HG02623 (cell line): ENCODE data around the gene JADE3.

ENCODE experiments used
- ATAC-seq: cut with Tn5 transposase; IDR thresholded peaks from one replicate; pipeline ENCODE4 v1.9.1; 2021; ENCODE audit warnings: moderate library complexity; ENCODE audit not compliant: unreplicated experiment

Gene JADE3

DNA sequence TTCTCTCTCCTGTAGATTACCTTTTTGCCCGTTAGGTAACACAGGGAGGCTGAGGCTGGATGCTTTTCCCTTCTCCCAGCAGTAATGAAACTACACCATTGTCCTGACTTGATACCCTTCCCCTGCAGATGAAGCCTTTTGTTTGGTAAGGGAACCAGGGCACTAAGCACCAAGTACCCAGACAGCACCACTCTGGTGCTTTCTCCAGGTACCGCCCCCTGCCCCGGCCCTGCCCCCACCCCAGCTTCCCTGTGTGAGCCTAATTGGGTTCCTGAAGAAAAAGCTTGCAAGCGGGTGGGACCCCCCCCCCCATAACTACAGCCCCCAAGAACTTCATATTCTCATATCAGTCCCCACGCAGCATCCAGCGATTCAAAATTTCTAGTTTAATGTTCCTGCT, 79.8 kb downstream of the JADE3 start:
- no peak for ATAC-seq

DNA sequence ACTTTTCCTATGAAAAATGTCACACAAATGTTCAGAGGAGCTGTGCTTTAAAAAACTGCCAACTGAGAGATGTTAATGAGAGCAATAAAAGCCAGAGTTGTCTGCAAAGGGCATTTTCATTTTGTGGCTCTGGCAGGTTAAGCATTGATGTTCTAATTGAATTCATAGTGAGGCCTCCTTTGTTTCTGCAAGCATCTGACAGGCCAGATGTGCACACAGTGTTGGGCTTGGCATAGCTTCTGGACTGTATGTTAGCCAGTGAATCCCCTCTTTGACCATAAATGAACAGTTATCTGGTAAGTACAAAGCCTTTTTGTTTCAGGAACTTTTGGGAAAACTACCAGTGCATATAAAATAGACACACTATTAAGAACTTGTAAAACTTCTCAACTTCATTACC, 81.9 kb downstream of the JADE3 start:
- ATAC-seq, result no peak

DNA sequence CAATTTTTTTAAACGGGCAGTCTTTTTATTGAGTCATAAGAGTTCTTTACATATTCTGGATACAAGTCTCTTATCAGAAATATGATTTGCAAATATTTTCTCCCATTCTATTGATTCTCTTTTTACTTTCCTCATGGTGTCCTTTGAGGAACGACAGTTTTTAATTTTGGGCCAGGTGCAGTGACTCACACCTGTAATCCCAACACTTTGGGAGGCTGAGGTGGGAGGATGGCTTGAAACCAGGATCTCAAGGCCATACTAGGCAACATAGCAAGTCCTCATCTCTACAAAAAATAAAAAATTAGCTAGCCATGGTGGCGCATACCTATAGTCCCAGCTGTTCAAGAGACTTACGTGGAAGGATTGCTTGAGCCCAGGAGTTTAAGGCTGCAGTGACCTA, 99.9 kb downstream of the JADE3 start:
- no peak for ATAC-seq

DNA sequence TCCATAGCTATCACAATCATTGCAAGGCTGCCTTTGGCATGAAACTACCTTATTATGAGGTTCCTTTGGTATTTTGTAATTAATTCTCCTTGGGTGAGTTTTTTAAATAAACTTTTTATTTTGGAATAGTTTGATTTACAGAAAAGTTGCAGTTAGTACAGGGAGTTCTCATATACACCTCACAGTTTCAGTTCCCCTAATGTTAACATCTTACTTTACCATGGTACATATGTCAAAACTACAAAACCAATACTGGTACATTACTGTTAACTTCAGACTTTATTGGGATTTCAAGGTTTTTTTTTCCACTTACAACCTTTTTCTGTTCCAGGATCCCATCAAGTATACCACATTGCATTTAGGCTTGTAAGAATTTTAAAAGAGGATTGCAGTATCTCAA, 114.0 kb downstream of the JADE3 start:
- ATAC-seq, result no peak

DNA sequence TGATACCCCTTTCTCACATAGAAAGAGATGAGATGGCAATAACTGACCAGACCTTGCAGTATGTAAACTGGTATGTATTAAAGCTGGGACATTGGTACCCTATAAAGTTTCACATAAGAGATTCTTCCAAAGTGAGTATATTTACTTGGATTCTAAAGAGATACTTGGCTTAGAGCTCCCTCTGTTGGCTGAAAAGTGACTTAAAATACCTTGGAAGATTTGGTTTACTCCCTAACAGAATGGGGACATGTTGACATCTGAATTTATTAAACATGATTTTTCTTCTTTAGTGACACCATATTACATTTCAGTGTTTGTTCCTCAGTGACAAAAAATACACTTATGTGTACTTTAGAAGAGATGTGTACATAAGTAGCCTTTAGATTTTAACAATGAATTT, 118.1 kb downstream of the JADE3 start:
- ATAC-seq, result no peak

DNA sequence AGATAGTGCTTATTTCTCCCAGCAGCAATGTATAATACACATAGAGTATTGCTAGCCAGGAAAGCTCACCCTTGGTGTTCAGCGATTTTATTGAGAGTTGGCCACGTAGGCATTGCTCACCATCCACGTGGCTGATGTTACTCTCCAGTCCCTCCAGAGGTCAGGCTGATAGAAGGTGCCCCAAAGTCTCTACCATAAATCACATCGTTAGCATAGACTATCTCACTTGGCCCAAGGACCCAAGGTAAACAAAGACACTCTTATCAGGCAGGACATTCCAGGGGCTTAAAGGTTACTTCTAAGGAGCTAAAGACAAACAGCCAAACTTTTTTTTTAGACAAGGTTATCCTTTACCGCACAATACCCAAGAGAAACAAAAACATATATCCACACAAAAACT, 135.8 kb downstream of the JADE3 start:
- no peak for ATAC-seq

DNA sequence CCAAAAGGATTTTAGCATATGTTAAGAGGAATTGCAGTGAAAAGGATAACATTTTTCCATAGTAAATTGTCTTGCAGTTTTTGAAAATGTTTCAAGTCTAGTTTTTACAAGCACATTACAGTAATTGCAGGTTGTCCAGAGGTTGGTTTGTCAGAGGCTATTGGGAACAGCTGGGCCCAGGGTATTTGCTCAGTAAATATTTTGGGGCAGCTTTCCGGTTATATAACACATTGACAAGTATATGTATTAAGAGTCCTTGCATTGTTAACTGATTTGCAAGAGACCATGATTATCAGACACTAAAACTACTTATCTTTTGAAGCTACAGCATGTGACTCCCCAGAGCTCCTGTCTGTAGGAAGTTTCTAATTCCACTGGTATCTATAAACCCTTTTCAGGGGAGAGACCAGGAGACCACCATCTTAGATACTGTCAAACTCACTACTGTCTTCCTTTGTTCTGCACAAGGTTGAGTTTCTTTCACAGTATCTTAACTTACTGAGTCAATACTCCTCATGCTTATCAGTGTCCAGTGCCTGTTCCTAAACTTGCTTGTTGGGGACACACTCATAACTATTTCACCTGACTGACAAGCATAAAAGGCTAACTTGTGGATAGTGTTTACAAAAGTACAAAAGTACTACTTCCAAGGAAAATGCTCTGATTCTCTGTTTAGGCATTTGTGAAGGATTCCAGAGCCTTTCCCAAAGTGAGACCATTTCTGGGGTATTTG, 147.1 kb downstream of the JADE3 start:
- ATAC-seq, result no peak

DNA sequence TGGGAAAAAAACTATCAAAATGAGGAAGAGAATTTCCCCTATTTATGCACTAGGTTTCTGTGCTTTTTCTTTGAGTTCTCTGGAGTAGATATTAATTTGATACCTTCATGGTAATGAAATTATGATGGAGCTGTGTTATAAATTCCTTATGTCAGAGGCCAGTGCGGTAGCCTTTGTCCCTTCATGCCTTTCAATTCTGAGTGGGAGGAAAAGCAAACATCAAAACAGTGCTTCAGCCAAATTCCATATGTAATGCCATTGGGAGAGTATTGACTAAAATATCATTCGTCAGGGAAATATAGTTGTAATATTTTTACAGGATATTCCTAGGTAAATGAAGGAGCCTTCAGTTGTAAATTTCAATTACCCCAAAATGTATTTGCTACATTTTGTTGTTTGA, 148.5 kb downstream of the JADE3 start:
- ATAC-seq, result no peak

DNA sequence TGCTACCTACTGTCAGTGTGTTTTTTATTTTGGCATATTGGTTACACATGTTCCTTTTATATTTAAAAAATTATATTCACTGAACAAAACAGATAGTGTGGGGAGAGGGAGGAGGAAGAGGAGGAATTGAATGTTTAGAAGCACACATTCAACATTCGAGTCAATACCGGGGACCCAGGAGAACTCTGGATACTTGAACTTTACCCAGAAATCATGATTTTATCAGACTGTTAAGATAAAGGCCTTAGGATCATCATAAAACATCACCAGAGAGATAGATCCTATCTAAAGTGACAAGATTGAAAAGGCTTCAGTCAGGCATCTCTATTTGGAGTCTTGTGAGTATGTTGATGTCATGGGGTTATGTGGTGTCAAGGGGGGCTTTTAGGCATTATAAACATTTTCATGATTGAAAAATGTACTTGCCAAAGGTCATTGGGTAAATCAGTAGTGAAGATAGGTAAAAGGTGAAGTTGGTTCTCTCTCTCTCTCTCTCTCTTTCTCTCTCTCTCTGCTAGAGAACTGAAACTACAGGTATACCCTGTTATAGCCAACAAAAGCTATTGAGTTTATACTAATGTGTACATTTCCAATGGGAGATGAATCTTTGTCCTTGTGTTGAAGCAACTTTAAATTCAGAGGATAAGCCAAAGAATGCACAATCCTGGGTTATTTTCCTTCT, 149.2 kb downstream of the JADE3 start:
- ATAC-seq, result no peak

DNA sequence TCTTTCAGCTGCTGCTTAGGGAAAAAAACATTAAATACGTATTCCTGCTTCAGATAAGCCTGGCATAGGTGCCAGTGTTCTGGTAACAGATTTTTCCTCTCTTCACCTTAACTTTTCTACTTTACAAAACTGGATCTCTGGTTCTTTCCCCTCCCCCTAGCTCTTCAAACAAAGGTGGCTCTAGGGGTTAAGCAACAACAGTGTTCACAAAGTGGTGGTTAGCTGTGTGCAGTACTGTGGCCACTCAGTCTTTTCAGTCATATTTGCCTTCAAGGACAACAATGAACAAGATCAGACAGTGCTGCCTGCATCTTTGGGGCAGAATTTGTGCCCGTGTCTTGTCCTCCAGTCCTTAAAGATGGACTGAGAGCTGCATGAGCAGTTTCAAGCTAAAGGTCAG, 151.0 kb downstream of the JADE3 start:
- no peak for ATAC-seq

DNA sequence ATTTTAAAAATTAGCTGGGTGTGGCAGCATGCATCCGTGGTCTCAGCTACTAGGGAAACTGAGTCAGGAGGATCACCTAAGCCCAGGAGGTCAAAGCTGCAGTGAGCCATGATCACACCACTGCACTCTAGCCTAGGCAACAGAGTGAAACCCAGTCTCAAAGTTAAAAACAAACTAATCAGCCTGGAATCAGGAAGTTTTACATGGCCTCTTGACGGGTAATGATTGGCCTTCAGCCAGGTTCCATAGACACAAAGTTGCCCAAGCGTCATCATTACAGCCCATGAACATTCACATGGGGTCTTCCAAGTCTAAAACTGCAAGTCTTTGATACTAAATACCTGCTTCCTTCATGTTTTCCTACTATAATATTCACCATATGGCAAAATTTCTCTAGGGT, 156.0 kb downstream of the JADE3 start:
- ATAC-seq, result no peak

DNA sequence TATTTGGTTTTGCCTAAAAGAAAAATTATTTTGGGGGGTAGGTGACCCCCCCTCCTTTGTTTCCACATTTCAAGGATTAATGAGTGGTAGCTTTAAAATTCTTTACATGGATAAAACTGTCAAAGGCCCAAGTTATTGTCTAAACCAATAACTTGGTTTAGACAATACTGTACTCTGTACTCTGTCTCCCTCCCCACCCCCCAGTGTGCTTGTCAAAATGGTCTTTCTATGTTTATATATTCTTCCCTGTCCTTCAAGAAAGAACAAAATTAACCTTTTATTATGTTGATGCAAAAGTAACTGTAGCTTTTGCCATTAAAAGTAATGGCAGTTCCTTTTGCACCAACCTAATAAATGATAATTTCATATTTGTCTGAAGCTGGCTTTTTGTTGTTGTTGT, 156.5 kb downstream of the JADE3 start:
- no peak for ATAC-seq

DNA sequence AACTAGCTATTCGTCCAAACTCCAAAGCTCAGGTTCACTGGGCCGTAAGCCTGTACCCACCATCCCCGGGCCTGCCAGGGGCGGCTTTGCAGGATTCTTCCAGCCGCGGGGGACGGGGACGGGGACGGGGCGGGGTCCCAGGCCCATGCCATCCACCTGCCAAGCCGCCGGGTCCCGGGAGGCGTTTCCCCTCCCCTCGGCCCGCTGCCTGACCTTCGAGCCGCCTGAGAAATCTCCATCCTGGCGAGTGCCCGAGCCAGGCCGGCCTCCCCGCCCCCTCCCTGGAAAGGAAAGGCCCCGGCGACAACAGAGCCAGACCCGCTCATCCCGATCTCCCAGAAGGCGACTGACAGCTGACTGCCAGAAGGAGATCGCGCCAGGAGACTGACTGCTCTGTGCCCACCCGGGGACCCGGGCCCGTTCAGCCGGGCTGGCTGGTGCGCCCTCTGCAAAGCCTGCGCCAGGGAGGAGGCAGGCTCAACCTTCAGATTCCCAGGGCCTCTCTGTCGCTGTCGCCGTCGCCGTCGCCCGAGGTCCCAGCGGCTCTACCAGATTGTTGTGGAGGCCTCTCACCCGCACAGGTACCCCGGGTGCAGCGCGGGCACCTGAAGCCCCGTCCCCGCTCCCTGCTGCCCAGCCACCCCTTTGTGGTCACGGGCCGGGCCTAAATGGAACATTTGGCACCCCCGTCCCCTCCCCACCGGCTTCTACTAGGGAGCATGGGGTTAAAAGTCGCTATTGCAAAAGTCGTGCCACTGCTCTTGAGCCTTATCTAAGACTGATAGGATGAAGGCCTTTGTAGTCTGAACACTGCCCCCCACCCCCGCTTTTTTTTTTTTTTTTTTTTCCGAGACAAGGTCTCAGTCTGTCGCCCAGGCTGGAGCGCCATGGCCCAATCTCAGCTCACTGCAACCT, 166.2 kb downstream of the JADE3 start, which contains the start of gene RGN:
RGN (plus strand) TSS at position 315 of the 915 bp plus-strand sequence. CDS start 2,702 bp downstream, outside the sequence.
- ATAC-seq, result no peak

DNA sequence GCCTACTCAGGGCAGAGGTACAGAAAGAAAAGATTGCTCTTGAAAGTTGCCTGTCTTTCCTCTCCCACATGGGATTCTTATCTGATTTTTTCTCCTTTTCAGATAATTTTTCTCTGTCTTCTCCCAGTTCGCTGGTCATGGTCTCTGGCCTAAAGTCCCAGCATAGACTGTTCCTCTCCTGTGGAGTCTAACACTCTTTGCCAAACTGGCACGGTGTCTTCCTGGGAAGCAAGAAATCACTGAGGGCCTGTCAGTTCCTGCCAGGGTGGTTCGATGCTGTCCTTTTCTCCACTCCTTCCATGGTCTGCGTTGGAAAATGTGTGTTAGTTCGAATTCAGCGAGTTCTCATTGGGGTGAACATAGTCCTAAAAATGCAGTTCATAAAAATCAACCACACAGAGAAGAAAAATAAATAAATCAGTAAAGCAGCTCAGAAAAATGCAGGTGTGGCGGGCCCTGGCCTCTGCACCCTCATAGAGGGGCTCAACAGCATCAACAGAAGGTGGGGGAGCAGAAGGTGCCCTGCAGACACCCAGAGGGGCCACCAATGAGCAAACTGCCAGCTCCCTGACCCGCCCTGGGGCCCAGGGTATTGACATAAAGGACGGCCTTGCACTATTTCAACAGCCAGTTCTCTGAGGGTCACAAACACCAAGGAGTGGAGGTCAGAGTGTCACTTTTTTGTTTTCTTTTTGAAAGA, 168.1 kb downstream of the JADE3 start:
- no peak for ATAC-seq

DNA sequence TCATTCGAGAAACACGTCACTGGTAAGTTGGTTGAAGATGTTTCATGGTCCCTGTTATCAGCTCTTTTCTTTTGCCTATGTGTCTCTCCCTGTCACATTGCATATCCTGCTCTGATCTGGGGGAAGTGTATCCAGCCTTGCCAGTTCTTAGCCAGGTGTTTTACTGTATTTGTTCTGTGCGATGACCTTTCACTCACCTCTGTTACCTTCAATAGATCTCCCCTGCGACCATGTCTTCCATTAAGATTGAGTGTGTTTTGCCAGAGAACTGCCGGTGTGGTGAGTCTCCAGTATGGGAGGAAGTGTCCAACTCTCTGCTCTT, 168.7 kb downstream of the JADE3 start:
- ATAC-seq, result no peak

DNA sequence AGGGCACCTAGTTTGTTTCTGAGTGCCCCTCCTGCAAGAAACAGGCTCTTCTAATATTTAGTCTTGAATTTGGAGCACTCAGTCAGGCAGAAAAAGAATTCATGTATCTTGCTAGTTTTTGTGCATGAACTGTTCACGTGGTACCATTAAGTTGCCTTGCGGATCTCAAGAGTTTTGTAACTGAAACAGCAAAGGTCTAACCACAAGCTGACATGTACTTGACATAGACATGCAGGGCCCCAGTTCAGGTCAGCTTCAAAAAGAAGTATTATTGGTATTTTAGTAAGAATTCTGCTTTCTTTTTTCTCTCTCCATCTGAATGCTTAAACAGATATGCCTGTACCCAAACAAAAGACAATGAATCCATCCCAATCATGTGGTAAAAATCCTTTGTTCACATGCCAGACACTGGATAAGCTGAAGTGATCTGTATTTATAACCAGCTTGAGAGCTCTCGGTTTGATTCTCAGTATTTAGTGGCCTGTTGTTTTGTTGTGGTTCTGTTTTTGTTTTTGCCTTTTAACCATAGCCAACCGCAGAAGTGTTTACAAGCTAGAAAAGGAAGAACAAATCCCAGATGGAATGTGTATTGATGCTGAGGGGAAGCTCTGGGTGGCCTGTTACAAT, 179.0 kb downstream of the JADE3 start:
- ATAC-seq, result no peak

DNA sequence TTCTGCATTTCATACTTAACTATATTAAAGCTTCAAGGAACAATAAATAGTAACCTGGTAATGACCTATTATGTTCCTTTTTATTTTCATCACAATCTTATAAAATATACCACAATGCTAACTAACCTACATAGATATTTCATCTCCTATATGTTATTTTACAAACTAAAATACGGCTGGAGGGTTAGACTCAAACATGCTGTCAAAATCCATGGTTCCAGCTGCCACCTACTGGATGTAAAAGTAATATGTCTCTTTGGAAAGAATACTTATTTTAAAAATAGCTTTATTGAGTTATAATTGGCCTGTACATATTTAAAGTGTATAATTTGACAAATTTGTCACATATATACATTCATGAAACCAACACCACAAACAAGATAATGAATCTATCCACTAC, 181.0 kb downstream of the JADE3 start:
- no peak for ATAC-seq

DNA sequence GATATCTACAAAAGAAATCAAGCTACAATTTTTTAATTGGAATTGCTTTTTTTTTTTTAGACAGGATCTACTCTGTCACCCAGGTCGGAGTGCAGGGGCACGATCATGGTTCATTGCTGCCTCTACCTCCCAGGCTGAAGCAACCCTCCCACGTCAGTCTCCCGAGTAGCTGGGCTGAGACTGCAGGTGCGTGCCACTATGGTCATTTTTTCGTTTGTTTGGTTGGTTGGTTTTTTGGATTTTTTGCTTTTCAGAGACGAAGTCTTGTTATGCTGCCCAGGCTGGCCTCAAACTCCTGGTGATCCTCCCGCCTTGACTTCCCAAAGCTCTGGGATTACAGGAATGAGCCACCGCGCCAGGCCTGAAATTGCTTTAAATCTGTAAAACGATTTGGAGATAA, 181.6 kb downstream of the JADE3 start:
- ATAC-seq, result no peak

DNA sequence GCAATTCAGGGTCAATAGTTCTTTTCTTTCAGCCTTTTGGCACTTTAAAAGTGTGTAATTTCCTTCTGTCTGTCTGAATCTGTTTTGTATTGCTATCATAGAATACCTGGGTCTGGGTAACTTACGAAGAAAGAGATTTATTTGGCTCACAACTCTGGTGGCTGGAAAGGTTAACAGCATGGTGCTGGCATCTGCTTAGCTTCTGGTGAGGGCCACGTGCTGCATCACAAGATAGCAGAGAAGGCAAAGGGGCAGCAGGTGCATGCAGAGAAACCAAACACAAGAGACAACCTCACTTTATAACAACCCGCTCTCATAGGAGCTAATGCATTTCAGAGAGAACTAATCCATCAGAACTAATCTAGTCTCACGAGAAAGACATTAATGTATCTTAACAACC, 184.8 kb downstream of the JADE3 start:
- no peak for ATAC-seq

DNA sequence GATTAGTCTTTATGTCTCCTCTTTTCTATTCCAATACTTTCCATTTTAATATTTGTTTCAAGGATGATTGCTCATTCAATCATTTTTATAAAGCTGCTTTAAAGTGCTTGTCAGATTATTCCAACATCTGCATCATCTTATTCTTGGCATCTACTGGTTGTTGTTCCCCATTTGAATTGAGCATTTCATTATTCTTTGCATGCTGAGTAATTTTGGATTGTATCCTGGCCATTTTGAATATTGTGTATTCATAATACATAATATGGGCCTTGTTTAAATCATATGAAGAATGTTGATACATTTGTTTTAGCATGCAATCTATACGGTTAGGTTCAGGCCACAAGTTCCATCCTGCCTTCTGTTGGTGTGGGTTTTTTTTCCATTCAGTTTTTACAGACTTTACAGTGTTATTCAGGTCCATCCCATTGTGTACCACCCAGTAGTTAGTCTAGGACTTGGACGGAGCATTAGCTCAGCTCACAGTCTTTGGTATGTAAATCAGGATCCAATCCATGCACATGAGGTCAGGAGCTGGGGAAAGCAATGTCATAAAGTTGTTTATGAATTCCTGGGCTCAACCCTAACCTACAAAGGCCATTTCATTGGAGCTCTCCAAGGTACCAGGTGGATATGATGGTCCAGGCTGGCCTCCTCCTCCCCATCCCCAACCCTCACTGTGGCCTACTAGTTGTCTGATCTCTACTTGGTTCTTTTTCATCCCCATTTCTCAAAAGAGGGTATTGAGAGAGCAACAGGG, 186.3 kb downstream of the JADE3 start:
- ATAC-seq, result no peak
